ENCODE data around the gene RPL14.
A peak's percentile ranks its signal among the peaks of the same experiment; 100 is the strongest.

The RPL14 gene

GRCh38 chr3:40470701-40471100 lies 13.6 kb downstream of the RPL14 start:
- TF ChIP-seq, protein P1, sequence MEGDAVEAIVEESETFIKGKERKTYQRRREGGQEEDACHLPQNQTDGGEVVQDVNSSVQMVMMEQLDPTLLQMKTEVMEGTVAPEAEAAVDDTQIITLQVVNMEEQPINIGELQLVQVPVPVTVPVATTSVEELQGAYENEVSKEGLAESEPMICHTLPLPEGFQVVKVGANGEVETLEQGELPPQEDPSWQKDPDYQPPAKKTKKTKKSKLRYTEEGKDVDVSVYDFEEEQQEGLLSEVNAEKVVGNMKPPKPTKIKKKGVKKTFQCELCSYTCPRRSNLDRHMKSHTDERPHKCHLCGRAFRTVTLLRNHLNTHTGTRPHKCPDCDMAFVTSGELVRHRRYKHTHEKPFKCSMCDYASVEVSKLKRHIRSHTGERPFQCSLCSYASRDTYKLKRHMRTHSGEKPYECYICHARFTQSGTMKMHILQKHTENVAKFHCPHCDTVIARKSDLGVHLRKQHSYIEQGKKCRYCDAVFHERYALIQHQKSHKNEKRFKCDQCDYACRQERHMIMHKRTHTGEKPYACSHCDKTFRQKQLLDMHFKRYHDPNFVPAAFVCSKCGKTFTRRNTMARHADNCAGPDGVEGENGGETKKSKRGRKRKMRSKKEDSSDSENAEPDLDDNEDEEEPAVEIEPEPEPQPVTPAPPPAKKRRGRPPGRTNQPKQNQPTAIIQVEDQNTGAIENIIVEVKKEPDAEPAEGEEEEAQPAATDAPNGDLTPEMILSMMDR (conservative IDR thresholded peaks at IDR 0.05; ENCODE audit: low read depth, low read length): no peak
- DNase-seq (ENCODE audit: low read depth): no peak
- H3K4me3 ChIP-seq (ENCODE audit: low read depth, low read length): no peak overlapping the region

DNA sequence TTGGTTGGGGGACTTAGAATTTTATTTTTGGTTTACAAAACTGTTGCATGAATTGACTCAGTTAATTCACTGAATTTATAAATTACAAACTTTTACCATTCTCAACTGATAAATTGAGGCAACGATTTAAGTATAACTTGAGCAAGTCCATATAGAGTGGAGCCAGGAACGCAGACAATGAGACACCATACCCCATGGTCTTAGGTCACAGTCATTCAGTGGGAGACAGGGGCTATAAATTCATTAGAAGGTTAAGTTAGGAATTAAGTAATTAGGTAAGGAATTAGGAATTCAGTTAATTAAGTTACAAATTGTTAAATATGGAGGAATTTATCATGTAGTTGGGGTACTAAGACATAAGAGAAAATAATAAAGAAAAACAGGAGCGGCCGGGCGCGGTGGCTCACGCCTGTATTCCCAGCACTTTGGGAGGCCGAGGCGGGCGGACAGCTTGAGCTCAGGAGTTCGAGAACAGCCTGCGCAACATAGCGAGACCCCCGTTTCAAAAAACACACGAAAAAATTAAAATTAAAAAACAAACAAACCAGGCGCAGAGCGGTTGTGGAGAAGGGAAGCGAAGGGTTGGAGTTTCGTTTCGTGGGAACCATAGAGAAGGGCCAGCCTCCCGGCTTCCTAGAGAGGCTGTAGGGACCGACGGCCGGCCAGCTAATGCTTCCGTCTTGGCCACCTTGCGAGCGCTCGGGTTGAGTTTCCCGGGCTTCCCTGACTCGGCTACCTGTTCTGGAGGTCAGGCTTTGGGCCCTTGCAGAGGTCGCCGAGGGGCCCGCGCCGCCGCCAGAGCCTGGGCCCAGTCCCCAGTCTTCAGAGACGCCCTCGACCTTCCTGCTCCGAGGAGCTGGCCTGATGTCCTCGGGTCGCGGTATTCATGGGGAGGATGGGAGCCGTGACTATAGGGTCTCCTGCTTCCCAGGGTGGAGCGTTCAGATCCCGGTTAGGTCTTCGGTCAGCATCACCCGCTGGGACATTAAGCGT lies 19.6 kb downstream of the RPL14 start, which contains the start of gene ZNF619:
Gene ZNF619 (plus strand): TSS at position 645 of the 993 bp plus-strand sequence. CDS start 858 bp downstream, outside the sequence.
- TF ChIP-seq, protein P1 (conservative IDR thresholded peaks at IDR 0.05; ENCODE audit: low read depth, low read length): no peak
- peak within 1 kb of the TSS; percentile 83 for H3K4me3 ChIP-seq (ENCODE audit: low read depth, low read length)
- DNase-seq (ENCODE audit: low read depth): peak; percentile 77

GRCh38 chr3:40477666-40478065 lies 20.5 kb downstream of the RPL14 start:
- TF ChIP-seq, protein P1 (conservative IDR thresholded peaks at IDR 0.05; ENCODE audit: low read depth, low read length): no peak
- H3K4me3 ChIP-seq (ENCODE audit: low read depth, low read length): peak overlapping the region; percentile 83

DNA sequence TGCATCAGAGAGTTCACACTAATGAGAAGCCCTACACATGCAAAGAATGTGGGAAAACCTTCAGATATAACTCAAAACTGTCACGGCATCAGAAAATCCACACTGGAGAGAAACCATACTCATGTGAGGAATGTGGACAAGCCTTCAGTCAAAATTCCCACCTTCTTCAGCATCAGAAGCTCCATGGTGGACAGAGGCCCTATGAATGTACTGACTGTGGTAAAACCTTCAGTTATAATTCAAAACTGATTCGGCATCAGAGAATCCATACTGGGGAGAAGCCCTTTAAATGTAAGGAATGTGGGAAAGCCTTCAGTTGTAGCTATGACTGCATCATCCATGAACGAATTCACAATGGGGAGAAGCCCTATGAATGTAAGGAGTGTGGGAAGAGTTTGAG lies 30.0 kb downstream of the RPL14 start:
- DNase-seq (ENCODE audit: low read depth): no peak
- H3K4me3 ChIP-seq (ENCODE audit: low read depth, low read length): no peak overlapping the region
- TF ChIP-seq, protein P1 (conservative IDR thresholded peaks at IDR 0.05; ENCODE audit: low read depth, low read length): no peak

More at GRCh38 chr3:40477666-40478065, 20.5 kb downstream of the RPL14 start:
- peak; percentile 18 for DNase-seq (ENCODE audit: low read depth)

DNA sequence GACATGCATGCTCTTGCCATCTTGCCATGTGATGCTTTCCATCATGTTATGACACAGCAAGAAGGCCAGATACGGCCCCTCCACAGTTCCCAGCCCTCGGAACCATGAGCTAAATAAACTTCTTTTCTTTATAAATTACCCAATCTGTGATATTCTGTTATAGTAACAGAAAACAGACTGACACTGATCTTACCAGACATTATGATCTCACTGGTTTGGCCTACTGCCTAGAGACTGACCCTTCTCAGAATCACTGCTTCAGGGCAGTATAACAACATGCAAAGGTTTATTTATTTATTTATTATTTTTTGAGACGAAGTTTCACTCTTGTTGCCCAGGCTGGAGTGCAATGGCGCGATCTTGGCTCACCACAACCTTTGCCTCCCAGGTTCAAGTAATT lies 33.8 kb downstream of the RPL14 start:
- DNase-seq (ENCODE audit: low read depth): peak; percentile 58
- H3K4me3 ChIP-seq (ENCODE audit: low read depth, low read length): no peak overlapping the region
- TF ChIP-seq, protein P1 (conservative IDR thresholded peaks at IDR 0.05; ENCODE audit: low read depth, low read length): no peak

DNA sequence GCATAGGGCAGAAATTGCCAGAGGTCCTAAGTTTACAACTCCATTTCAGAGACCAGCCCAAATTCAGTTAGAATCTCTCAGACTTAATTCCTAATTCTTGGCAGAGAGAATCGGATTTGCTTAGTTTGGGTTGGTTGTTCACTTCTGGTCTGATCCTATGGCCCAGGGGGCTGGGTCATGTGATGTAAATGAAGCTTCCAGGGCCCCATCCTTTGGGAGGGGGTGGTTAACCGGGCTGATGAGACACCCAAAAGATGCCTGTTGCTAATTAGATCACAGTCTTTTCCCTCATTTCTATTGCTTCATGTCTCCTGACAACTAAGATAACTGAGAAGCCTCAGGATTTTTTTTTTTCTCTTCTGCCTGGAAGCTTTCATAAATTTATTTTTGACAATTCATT lies 37.6 kb downstream of the RPL14 start:
- DNase-seq (ENCODE audit: low read depth): no peak
- TF ChIP-seq, protein P1 (conservative IDR thresholded peaks at IDR 0.05; ENCODE audit: low read depth, low read length): no peak

More for the DNA sequence above, 37.6 kb downstream of the RPL14 start:
- H3K4me3 ChIP-seq (ENCODE audit: low read depth, low read length): no peak overlapping the region

Measured in choroid plexus epithelial cell (primary cell).